ENCODE measurements around the gene CACNB1. TPM values are rescaled to one million over a fixed set of nuclear protein-coding genes. Genes with fewer than 3 reads are reported as not detected.
A peak's percentile ranks its signal among the peaks of the same experiment; 100 is the strongest.

CACNB1 gene
- total and polyA plus RNA-seq, 2 of the 4 experiments (the other 2 are of a cell fraction): 2.5 to 8.6 TPM

GRCh38 chr17:39153599-39154051 is 43.8 kb downstream of the CACNB1 start:
- Histone ChIP-seq H4K91ac (ENCODE audit: insufficient read depth, low read depth, low read length) (no peak overlapping the region), H2AK9ac (replicated peaks; ENCODE audit: low read depth, low read length, poor library complexity) (peak overlapping the region; percentile 86), H3K4ac (ENCODE audit: low read depth, low read length) (no peak overlapping the region; the same call in 1 of the 2 replicates), H3K18ac (ENCODE audit: low read depth, low read length) (no peak overlapping the region), H2BK15ac (ENCODE audit: low read depth, low read length) (no peak overlapping the region), H3K4me2 (ENCODE audit: low read depth, low read length) (peak overlapping the region; percentile 86), H2BK20ac (ENCODE audit: low read depth, low read length) (no peak overlapping the region), H4K5ac (ENCODE audit: low read depth, low read length) (no peak overlapping the region), H3K14ac (replicated peaks; ENCODE audit: low read depth, low read length) (peak overlapping the region; percentile 65), H3K4me3 (ENCODE audit: insufficient read depth, low read depth, low read length) (peak overlapping the region; percentile 74), H3K56ac (ENCODE audit: extremely low read depth, insufficient read depth, low read length) (peak overlapping the region; percentile 62), H2BK5ac (ENCODE audit: low read depth, low read length, poor library complexity, severe bottlenecking) (peak overlapping the region; percentile 18), H3K36me3 (ENCODE audit: control insufficient read depth, insufficient read depth, low read length) (no peaks in the 10 kb centered on the region), H3K9me1 (ENCODE audit: insufficient read depth, low read length) (no peaks in the 10 kb centered on the region), H3K27me3 (ENCODE audit: control insufficient read depth, insufficient read depth, low read length) (peaks cover 20% of the 10 kb centered on the region), H3K9ac (ENCODE audit: low read depth, low read length) (peak overlapping the region; percentile 48), H3K23ac (ENCODE audit: low read depth, low read length) (peak overlapping the region; percentile 48), H2AK5ac (ENCODE audit: low read depth, low read length) (no peak overlapping the region), H2AFZ (replicated peaks; ENCODE audit: low read length, poor library complexity) (peak overlapping the region; percentile 88), H3K9me3 (ENCODE audit: control insufficient read depth, insufficient read depth, low read length) (no peaks in the 10 kb centered on the region), H4K20me1 (ENCODE audit: insufficient read depth, low read length) (peaks cover 4% of the 10 kb centered on the region; the same call in 1 of the 2 replicates), H3K27ac (ENCODE audit: insufficient read depth, low read length) (peak overlapping the region; percentile 43; the same call in 1 of the 2 replicates), H2BK120ac (ENCODE audit: low read depth, low read length) (no peak overlapping the region), H3K79me1 (ENCODE audit: low read depth in 1 of 2, low read length in 2 of 2) (no peaks in the 10 kb centered on the region), H3K4me1 (ENCODE audit: control insufficient read depth, insufficient read depth, low read length) (peaks cover 2% of the 10 kb centered on the region), H4K8ac (ENCODE audit: low read depth in 2 of 2, low read length in 2 of 2) (no peak overlapping the region)
- WGBS, 2 experiments (ENCODE audit: extremely low coverage in 2 of 2, insufficient read length in 1 of 2): 0% methylated on average over 1 of the region's 16 CpGs; no CpG with 5 or more reads in 1 of the 2 experiments
- in situ Hi-C loops (cut with MboI; ENCODE audit: low sequenced_read_pairs) (loop anchor here (5.0 kb wide), 1 partner anchor 171 kb away; no protein-coding TSS in a partner anchor), intact Hi-C loops (cut with micrococcal nuclease) (loop anchor here (1.0 to 2.0 kb wide), 4 partner anchors 84 to 284 kb away; no protein-coding TSS in a partner anchor), dilution Hi-C loops (cut with HindIII; ENCODE audit: low sequenced_read_pairs, unreplicated experiment) (no loop called here)
- ATAC-seq (ENCODE audit: low read depth): peak; percentile 69
- POLR2A ChIA-PET (ENCODE audit: unreplicated experiment): no interaction called here
- DNase-seq: peak; percentile 88
- no TSS peak for BruUV-seq (replicated peaks)
- CTCF ChIA-PET: interaction anchor here (0.6 to 2.6 kb wide), 17 partner anchors 11 to 276 kb away, joined by 3 to 53 read pairs (median 4); partner anchors contain the start of gene LASP1NB
- TF ChIP-seq MAFK (IDR thresholded peaks at IDR 0.05; ENCODE audit: low read depth, low read length) (no peak), FOS (IDR thresholded peaks at IDR 0.05; ENCODE audit: low read depth, low read length) (peak; percentile 93), CTCF (conservative IDR thresholded peaks at IDR 0.05; ENCODE audit: low read depth, low read length) (peak; percentile 15; the same call in 1 of the 2 replicates), MAZ (IDR thresholded peaks at IDR 0.05; ENCODE audit: borderline replicate concordance, low read depth, low read length) (peak; percentile 73; the same call in 1 of the 2 replicates), BHLHE40 (IDR thresholded peaks at IDR 0.05; ENCODE audit: low read depth, low read length) (no peak), RCOR1 (IDR thresholded peaks at IDR 0.05; ENCODE audit: insufficient replicate concordance, low read length) (no peak), ELK1 (IDR thresholded peaks at IDR 0.05; ENCODE audit: borderline replicate concordance, low read depth, low read length) (no peak), NFE2L2 (IDR thresholded peaks at IDR 0.05; ENCODE audit: low read depth, low read length) (no peak), RFX5 (IDR thresholded peaks at IDR 0.05; ENCODE audit: low read depth, low read length) (no peak), MXI1 (IDR thresholded peaks at IDR 0.05; ENCODE audit: borderline replicate concordance, low read depth, low read length) (no peak), CHD1 (IDR thresholded peaks at IDR 0.05; ENCODE audit: low read depth, low read length) (no peak; the same call in 1 of the 2 replicates), RAD21 (IDR thresholded peaks at IDR 0.05; ENCODE audit: low read length) (peak; percentile 28; the same call in 1 of the 2 replicates), SMC3 (IDR thresholded peaks at IDR 0.05; ENCODE audit: low read depth, low read length) (peak; percentile 9; the same call in 1 of the 2 replicates), USF2 (IDR thresholded peaks at IDR 0.05; ENCODE audit: low read depth, low read length) (no peak), CEBPB (IDR thresholded peaks at IDR 0.05; ENCODE audit: low read depth, low read length) (no peak)

Data from IMR-90 (cell line).